HG03103 (cell line): ENCODE results near the gene HRCT1.
"Not testable (repeated sequence)": the region's sequence is repeated elsewhere in the genome, so short reads cannot be mapped to it uniquely, and the experiment has no call there.

ENCODE experiments used
- ATAC-seq: cut with Tn5 transposase; IDR thresholded peaks from one replicate; pipeline ENCODE4 v1.9.1; 2021; ENCODE audit warnings: low read depth; ENCODE audit not compliant: unreplicated experiment

The HRCT1 gene

DNA sequence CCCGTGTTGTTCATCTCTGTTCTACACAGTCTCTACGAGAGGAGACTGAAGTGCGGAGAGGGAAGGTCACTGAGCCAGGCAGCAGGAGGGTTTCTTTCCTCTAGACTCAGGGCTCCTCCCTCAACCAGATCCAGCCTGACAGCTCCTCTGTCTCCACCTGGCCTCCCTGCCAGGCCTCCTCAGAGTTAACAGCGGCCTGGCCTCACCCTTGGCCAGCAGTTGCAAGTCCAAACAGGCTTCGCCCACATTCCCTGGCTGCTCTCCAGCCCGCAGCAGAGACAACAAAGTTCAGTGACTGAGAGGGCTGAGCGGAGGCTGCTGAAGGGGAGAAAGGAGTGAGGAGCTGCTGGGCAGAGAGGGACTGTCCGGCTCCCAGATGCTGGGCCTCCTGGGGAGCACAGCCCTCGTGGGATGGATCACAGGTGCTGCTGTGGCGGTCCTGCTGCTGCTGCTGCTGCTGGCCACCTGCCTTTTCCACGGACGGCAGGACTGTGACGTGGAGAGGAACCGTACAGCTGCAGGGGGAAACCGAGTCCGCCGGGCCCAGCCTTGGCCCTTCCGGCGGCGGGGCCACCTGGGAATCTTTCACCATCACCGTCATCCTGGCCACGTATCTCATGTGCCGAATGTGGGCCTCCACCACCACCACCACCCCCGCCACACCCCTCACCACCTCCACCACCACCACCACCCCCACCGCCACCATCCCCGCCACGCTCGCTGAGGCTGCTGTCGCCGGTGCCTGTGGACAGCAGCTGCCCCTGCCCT, at the start of gene HRCT1:
Gene HRCT1 (plus strand): TSS at position 291 of the 768 bp plus-strand sequence. CDS start 86 bp downstream, at position 377.
- no peak for ATAC-seq

DNA sequence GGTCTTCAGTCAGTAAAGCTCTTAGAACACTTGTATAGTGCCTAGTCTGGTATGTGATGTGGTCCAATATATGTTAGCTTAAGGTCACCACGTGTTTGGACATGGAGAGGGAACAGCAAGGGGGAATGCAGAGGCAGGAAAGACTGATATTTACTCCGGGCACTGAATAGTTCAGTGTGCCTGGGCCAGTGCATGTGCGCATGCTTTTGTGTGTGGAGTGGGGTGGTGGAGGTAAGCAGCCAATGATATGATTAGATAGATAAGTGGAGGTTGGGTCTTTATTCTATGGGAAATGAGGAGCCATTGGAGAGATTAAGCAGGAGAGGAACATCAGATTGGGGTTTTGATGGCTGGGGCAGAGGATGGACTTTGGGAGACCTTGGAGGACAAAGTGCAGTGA, 49.8 kb upstream of the HRCT1 start:
- ATAC-seq, result no peak

DNA sequence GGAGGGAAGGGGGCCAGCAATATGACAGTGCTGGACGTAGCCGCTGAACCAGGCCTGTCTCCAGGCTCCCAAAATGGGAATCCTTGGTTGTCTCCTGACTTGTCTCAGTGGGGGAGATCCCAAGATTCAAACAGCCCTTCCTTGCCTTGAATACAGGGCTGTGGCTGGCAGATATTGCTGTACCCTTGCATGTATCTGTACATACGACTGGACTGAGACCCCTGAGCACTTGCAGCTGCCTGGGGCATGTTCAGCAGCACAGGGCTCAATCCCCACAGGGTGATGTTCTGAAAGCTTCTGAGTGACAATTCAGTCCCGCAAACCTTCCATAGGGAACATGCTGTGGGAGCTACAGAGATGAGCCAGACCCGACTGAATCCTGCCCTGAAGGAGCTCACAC, 49.1 kb upstream of the HRCT1 start:
- ATAC-seq, result no peak

DNA sequence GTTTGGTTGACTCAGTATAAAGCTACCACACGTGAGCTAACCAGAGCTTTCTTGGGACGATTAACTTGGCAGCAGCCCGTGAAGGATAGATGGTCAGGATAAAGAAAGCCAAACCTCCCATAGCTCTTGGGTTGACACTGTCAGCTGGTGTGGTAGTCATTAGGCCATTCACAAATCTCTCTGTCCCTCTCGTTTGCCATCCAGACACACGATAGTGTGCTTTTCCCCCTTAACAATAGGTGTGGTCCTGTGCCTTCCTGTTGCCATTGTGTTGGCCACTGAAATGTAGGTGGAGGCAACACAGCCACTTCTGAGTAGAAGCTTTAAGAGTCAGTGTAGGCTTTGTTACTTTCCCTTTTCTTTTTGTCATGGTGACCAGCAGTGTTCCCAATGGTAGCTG, 47.5 kb upstream of the HRCT1 start:
- no peak for ATAC-seq

DNA sequence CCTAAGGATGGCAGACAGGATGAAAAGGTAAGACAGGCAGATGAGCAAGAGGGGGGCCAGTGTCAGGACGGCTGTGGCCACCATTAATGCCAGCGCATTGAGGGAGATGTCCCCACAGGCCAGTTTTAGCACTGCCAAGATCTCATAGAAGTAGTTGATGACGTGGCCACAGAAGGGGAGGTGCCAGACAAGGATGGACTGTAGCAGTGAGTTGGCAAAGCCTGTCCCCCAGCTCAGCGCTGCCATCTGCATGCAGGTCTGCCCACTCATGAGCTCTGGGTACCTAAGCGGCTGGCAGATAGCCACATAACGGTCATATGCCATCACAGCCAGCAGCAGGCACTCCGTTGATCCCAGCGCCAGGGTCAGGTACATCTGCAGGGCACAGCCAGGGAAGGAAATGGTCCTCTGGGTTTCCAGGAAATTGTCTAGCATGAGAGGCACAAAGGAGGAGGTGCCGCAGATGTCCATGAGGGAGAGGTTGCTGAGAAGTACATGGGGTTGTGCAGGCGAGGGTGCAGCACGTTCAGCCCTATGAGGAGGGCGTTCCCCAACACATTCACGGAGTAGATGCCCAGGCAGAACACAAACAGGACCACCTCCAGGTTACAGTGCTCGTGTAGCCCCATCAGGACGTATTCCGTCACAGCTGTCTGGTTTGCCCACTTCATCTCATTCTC, 46.6 kb upstream of the HRCT1 start:
- ATAC-seq, result no peak

DNA sequence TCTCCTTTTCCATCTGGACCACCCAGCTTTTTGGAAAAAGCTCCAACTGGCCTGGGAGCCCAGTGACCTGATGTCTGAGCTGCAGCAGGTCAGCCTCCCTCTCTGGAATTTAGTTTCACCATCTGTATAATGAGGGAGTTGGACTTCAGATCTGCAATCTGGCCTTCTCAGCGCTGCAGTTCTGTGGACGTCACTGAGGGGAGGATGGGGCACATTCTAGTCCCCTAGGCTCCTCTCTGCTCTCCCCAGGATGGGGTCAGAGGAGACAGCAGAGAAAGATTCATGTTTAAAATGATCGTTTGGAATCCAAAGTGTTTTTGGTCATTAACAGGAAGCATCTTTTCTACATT, 46.0 kb upstream of the HRCT1 start:
- no peak for ATAC-seq

DNA sequence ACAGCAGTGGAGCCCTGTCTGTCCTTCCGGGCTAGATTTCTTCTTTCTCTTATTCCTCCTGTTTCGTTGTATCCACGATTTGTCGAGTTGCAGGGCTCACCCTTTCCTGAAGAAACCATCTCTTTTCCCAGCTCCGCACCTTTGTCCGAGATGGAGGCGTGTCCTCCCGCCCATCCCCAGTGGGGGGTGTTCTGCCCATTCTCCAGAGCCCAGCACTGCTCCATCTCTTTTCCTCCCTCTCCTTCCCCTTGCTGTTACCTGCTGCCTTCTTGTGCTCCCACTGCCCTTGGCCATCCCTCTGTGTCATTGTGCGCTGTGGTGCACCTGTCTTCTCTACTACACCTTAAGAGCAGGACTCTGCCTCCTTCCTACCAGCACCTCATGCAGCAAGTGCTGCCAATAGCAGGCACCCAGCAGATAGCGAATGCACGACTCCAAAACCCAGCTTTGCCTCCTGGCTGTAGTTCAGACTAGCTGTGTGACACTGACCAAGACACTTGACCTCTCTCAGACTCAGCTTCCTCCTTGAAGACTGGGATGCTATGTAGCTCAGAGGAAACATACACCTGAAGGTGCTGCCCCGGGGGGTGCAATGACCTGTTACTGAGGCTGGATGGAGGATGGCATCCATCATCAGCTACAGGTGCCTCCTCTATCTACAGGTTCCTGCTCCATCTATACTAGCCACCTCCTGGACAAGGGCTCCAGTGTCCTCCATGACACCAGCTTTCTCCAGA, 44.7 kb upstream of the HRCT1 start:
- no peak for ATAC-seq

DNA sequence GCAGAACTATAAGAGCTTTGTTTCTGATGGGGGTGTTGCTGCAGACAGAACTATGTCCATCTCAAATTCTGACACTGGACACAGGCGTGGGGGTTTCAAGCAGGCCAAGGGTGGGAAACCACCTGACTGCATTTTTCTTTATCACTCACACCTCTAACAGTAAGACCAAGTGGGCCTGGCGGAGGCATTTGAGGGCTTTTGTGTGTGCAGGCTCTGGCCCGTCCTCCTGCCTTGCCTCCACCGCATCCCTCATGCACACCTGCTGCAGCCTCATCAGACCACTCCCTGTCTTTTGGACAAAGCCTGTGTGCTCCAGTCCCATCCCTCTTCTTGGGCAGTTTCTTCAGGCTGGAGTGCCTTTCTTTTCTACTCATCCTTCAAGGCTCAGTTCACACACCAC, 43.7 kb upstream of the HRCT1 start:
- ATAC-seq, result no peak

DNA sequence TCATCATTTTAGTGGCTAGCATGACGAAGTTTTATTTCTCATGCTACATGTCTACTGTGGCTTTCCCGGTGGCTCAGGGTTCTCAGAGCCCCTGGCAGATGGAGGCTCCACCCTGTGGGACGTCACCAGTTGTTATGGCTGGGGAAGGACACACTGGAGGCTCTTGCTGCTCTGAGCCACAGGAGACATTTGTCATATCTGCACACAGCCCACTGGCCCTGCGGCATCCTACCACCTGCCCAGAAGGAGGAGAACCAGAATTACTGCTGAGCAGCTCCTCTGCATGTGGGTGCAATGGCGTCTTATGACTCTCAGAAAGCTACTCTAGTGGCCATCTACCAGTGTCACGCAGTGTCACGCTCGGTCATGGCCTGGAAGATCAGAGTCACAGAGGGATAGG, 42.4 kb upstream of the HRCT1 start:
- no peak for ATAC-seq

DNA sequence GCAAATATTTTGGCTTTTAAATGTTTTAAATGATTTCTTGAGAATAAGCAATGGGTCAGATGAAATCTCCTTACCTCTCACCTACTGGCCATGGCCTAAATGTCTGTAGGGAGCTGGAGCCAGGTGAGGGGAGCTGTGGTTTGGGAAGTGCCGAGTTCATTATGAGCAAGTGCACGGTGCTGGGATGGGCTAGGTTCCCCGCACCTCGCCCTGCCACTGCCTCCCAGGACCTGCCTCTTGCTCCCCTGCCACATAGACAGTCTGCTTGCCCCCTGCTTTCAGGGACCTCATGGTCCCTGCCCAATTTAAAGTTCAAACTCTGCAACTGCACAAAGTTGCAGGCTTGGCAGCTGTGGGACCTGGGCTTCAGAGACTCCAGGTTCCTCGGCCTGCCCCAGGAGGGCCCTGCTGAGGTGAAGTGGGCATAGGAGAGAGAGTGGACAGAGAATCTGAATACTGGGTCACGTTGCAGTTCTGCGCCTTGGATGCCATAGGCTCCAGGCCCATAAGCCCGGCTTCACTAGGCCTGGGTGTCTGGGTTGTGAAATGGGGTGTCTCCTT, 41.2 kb upstream of the HRCT1 start:
- no peak for ATAC-seq

DNA sequence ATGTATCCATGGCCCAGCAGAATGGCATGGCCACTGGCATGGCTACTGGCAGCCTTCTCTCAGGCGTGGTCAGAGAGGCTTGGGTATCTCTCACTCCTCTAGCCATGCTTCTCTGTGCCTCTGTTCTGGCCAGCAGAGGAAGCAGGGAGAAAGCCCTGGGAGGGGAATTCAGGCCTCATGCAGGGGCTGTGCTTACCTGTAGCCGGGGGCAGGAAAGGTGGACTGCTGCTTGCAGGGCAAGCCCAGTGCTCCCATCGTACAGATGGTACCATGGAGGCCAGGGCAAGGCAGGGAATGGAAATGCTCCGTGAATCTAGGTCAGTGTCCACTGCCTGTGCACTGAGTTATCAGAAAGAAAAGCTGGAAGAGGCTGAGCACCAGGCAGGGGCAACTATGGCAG, 38.5 kb upstream of the HRCT1 start:
- no peak for ATAC-seq

DNA sequence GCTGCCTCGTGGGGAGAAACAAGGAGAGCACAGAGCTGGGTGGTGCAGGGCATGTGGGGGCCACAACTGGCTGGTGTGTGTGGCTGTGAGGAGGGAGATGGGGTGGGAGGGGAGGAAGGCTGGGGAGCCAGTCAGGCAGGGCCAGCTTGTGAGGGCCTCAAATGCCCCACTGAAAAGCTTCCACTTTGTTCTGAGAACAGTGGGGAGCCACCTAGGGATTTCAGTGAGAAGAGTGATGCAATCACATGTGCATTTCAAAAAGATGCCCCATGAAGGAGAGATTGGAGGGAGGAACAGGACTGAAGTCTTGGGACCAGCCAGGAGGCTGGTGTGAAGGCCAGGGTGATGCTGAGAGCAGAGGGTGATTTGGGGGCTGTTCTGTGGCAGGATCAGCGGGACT, 37.1 kb upstream of the HRCT1 start:
- ATAC-seq, result no peak

DNA sequence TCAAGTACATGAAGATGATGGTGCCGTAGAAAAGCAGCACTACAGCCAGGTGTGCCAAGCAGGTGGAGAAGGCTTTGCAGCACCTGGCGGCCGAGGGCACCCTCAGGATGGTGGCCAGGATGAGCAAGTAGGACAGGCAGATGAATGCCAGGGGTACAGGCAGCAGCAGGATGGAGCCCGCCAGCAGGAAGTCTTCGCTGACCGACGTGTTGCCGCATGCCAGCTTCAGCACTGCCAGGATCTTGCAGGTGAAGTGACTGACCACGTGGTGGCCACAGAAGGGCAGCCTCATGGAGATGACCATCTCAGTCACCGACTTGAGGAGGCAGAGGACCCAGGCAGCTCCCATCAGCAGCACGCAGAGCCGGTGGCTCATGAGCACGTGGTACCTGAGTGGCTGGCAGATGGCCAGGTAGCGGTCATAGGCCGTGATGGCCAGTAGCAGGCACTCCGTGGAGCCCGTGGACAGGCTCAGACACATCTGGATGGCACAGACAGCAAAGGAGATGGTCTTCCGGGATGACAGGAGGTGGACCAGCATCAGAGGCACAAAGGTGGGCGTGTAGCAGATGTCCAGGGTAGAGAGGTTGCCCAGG, 36.3 kb upstream of the HRCT1 start:
- ATAC-seq, result no peak

DNA sequence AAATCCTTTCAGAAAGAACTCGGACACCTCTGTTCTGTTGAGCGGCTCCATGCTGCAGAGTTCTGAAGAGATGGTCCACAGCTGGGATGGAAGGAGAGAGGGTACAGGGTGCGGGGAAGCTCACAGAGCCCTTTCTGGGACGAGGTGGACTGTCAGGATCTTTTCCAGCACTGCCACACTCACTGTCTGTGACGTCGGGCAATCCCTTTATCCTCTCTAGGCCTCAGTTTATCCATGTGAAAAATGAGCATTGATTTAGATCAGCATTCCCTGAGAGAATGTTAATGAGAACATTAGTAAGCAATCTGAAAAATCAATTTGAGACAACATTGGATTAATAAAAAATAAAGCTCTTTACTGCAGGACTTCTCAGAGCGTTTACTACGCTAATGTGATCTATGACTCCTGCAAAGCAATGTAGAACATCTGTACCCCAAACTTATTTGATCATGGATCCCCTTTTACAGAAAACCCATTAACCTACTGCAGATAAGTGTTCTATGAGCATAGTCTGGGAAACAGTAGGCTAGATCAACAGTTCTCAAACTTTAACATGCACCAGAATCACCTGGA, 35.6 kb upstream of the HRCT1 start, which contains the start of gene OR13J1:
Gene OR13J1 (minus strand): TSS at position 51 of the 573 bp plus-strand sequence. CDS start 0 bp downstream, at position 51.
- no peak for ATAC-seq

DNA sequence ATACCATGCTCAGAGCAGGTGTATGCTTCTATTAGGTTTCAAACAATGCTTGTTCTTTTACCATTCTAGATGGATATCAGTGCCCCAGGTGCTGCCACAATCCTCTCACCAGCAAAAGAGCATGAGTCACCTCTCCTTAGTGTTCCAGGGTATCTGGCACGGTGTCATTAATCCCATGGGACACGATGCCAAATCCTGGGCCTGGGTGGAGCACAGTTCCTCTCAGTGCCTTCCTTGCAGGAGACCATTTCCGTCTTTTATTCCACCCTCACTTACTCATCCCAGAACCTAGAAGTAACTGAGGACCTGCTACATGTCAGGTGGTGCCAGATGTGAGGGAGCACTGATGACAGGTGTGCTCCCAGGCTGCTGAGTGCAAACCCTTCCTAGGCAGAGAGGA, 34.5 kb upstream of the HRCT1 start:
- ATAC-seq, result no peak

DNA sequence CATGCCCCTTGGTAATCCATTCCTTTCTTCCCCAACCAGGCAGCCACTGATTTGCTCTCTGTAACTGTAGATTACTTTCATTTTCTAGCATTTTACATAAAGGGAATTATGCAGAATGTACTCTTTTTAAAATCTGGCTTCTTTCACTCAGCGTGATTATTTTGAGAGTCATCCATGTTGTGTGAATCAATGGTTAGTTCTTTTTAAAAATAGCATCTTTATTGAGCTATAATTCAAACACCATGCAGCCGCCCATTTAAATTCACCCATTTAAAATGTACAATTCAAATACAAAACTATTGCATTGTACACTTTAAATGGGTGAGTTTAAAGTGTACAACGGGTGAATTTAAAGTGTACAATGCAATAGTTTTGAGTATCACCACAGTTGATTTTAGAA, 33.5 kb upstream of the HRCT1 start:
- ATAC-seq, result no peak

DNA sequence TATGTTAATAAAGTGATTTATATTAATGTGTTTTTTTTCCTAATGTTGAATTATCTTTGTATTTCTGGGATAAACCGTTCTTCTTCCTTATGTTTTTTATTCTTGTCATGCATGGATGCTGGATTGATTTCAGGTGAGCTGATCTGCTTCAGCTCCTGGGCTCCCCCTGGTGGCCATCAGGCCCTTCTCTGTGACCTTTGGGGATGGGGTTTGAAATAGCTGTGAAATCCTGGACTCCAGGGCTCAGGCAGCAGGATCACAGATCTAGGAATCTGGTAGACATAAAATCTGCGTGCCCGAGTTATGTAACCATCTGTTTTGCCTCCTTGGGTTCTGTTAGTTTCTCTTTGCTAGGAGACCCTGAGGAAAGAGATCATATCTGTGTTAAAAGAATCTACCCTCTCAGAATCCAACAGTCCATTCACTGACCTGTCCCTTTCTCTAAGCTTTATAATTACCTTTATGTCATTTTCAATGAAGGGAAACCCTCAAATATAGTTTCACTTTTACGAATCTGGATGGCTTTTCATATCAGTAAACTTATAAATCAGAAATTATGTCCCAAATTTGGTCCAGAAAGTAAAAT, 23.6 kb upstream of the HRCT1 start:
- no peak for ATAC-seq

DNA sequence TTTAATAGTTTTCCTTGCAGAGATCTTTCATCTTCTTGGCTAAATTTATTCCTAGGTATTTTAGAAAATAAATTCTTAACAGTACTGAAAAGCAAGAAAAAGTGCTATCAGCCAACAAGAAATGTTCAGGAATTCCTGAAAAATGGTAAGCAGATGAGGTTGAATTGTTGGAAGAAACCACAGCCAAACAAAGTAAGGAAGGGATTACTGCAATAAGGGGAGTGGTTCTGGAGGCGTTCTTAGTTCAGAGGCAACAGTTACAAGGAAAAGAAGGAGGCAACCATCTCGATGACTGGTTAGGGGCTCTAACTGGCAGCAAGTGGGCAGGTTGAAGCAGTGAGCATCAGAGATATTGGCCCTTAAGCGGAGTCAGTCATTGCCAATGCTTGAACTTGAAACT, 23.0 kb upstream of the HRCT1 start:
- no peak for ATAC-seq

DNA sequence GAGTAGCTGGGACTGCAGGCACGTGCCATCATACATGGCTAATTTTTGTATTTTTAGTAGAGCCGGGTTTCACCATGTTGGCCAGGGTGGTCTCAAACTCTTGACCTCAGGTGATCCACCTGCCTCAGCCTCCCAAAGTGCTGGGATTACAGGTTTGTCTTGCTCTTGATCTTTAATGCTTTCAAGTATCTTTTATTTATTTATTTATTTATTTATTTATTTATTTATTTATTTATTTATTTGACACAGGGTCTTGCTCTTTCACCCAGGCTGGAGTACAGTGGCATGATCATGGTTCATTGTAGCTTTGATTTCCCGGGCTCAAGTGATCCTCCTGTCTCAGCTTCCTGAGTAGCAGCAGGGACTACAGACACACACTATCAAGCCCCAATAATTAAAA, 21.1 kb upstream of the HRCT1 start:
- not testable (repeated sequence) for ATAC-seq

DNA sequence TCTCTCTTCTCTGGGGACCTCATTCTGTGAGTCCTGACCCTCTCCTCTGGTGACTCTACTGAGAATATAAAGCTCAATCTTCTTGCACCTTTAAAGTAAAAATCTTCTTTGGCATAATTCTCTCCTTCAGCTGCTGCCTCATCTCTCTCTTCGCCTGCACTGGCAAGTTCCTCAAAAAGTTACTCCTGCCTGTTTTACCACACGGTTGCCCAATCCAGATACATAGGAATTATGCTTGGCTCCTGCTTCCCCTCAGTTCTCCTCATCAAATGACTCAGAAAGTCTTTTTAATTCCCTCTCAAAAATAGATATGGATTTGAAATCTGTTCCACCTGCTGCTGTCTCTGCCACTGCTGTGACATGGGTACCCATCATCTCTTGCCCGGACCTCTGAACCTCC, 14.4 kb upstream of the HRCT1 start:
- no peak for ATAC-seq
